H9 (cell line): Measurements from ENCODE around the gene RIMBP2. TPM values are rescaled to one million over a fixed set of nuclear protein-coding genes. Genes with fewer than 3 reads are reported as not detected.

Experiments
- DNase-seq: peaks from one replicate; pipeline ENCODE4 v3.0.0-alpha.2; 2017
- H2AFZ ChIP-seq: one replicate; pipeline ENCODE4 v1.6.1; 2013; ENCODE audit warnings: mild to moderate bottlenecking, low read length, control low read depth, moderate library complexity
- H2AK5ac ChIP-seq: 2 replicates; pipeline ENCODE4 v1.6.1; 2013; ENCODE audit warnings: low read length, control low read depth, mixed read lengths; ENCODE audit not compliant: insufficient read length
- H2BK120ac ChIP-seq: one replicate; pipeline ENCODE4 v1.6.1; 2013; ENCODE audit warnings: low read depth, mild to moderate bottlenecking, low read length, control low read depth, inconsistent platforms; ENCODE audit not compliant: poor library complexity, severe bottlenecking
- H2BK12ac ChIP-seq: 2 replicates; pipeline ENCODE4 v1.6.1; 2013; ENCODE audit warnings: low read length, control low read depth, mixed read lengths, low read depth; ENCODE audit not compliant: insufficient read length
- H2BK15ac ChIP-seq: 2 replicates; pipeline ENCODE4 v1.6.1; 2013; ENCODE audit warnings: low read depth, low read length, control low read depth
- H2BK20ac ChIP-seq: one replicate; pipeline ENCODE4 v1.6.1; 2013; ENCODE audit warnings: low read depth, mild to moderate bottlenecking, low read length, control low read depth, inconsistent platforms; ENCODE audit not compliant: poor library complexity, severe bottlenecking
- H2BK5ac ChIP-seq: 2 replicates; pipeline ENCODE4 v1.6.1; 2013; ENCODE audit warnings: low read length, control low read depth, mixed read lengths; ENCODE audit not compliant: insufficient read length
- H3K14ac ChIP-seq: 2 replicates; pipeline ENCODE4 v1.6.1; 2013; ENCODE audit warnings: low read length, control low read depth; ENCODE audit not compliant: insufficient read depth
- H3K18ac ChIP-seq: 2 replicates; pipeline ENCODE4 v1.6.1; 2013; ENCODE audit warnings: low read depth, mild to moderate bottlenecking, mixed read lengths, low read length, control low read depth; ENCODE audit not compliant: insufficient read length
- H3K23ac ChIP-seq: 2 replicates; pipeline ENCODE4 v1.6.1; 2013; ENCODE audit warnings: low read length, control low read depth, mixed read lengths, low read depth; ENCODE audit not compliant: insufficient read length
- H3K23me2 ChIP-seq: 2 replicates; pipeline ENCODE4 v1.6.1; 2013; ENCODE audit warnings: low read depth, mild to moderate bottlenecking, mixed read lengths, low read length, control low read depth; ENCODE audit not compliant: insufficient read length, poor library complexity, severe bottlenecking
- H3K27ac ChIP-seq: 2 replicates; pipeline ENCODE4 v1.5.1; 2013; ENCODE audit warnings: low read length, control low read depth, mixed read lengths, low read depth; ENCODE audit not compliant: insufficient read length
- H3K27me3 ChIP-seq: 2 replicates; pipeline ENCODE4 v1.6.1; 2013; ENCODE audit warnings: low read length, control low read depth, inconsistent platforms; ENCODE audit not compliant: insufficient read depth
- H3K4ac ChIP-seq: 2 replicates; pipeline ENCODE4 v1.6.1; 2013; ENCODE audit warnings: low read depth, mild to moderate bottlenecking, control low read depth, inconsistent platforms, low read length, moderate library complexity
- H3K4me1 ChIP-seq: 2 replicates; pipeline ENCODE4 v1.6.1; 2013; ENCODE audit warnings: low read length, control low read depth, inconsistent platforms; ENCODE audit not compliant: insufficient read depth
- H3K4me2 ChIP-seq: 2 replicates; pipeline ENCODE4 v1.6.1; 2013; ENCODE audit warnings: low read length, control low read depth, mixed read lengths; ENCODE audit not compliant: insufficient read length, insufficient read depth
- H3K56ac ChIP-seq: 2 replicates; pipeline ENCODE4 v1.6.1; 2013; ENCODE audit warnings: low read depth, mild to moderate bottlenecking, mixed read lengths, low read length, control low read depth; ENCODE audit not compliant: insufficient read length
- H3K79me1 ChIP-seq: 2 replicates; pipeline ENCODE4 v1.6.1; 2013; ENCODE audit warnings: low read depth, mild to moderate bottlenecking, moderate library complexity, low read length, control low read depth, inconsistent platforms; ENCODE audit not compliant: insufficient read depth, poor library complexity, severe bottlenecking
- H3K79me2 ChIP-seq: 2 replicates; pipeline ENCODE4 v1.6.1; 2013; ENCODE audit warnings: low read length, control low read depth, inconsistent platforms; ENCODE audit not compliant: insufficient read depth
- H3K9ac ChIP-seq: 2 replicates; pipeline ENCODE4 v1.6.1; 2013; ENCODE audit warnings: low read length, control low read depth, mixed read lengths; ENCODE audit not compliant: insufficient read length; ENCODE audit errors: extremely low read depth
- H3K9me3 ChIP-seq: one replicate; pipeline ENCODE4 v1.6.1; 2013; ENCODE audit warnings: low read depth, low read length, inconsistent platforms; ENCODE audit not compliant: control insufficient read depth
- H3T11ph ChIP-seq: one replicate; pipeline ENCODE4 v1.6.1; 2013; ENCODE audit warnings: mild to moderate bottlenecking, low read length, control low read depth, inconsistent platforms
- H4K20me1 ChIP-seq: one replicate; pipeline ENCODE4 v1.6.1; 2013; ENCODE audit not compliant: control insufficient read depth, insufficient read length, insufficient read depth
- H4K5ac ChIP-seq: 2 replicates; pipeline ENCODE4 v1.6.1; 2013; ENCODE audit warnings: low read depth, mild to moderate bottlenecking, mixed read lengths, low read length, control low read depth; ENCODE audit not compliant: insufficient read length
- H4K8ac ChIP-seq: replicated peaks from 2 replicates; pipeline ENCODE4 v1.6.1; 2013; ENCODE audit warnings: low read length, control low read depth, mixed read lengths, low read depth; ENCODE audit not compliant: insufficient read length
- H4K91ac ChIP-seq: 2 replicates; pipeline ENCODE4 v1.6.1; 2013; ENCODE audit warnings: low read depth, mild to moderate bottlenecking, moderate library complexity, mixed read lengths, low read length, control low read depth; ENCODE audit not compliant: insufficient read length
- H3K27ac Mint-ChIP-seq, 3 experiments: 2 replicates in 2 of 3; 3 replicates in 1 of 3; pipeline ENCODE4 v1.8.0; 2020 to 2021; ENCODE audit warnings: mixed read lengths in 3 of 3, mild to moderate bottlenecking in 1 of 3, moderate library complexity in 1 of 3
- H3K27me3 Mint-ChIP-seq: 2 replicates; pipeline ENCODE4 v1.8.0; 2021; ENCODE audit warnings: low read depth, mild to moderate bottlenecking, moderate library complexity, mixed read lengths
- H3K36me3 Mint-ChIP-seq, 3 experiments: 2 replicates in 2 of 3; 3 replicates in 1 of 3; pipeline ENCODE4 v1.8.0; 2020 to 2021; ENCODE audit warnings: low read depth in 3 of 3, mixed read lengths in 3 of 3; ENCODE audit not compliant: insufficient read depth in 1 of 3
- H3K4me1 Mint-ChIP-seq, 2 experiments: 2 replicates each; pipeline ENCODE4 v1.8.0; 2020; ENCODE audit warnings: mixed read lengths in 2 of 2
- H3K4me3 Mint-ChIP-seq, 2 experiments: 2 replicates in 1 of 2; 3 replicates in 1 of 2; pipeline ENCODE4 v1.8.0; 2020 to 2021; ENCODE audit warnings: mild to moderate bottlenecking in 2 of 2, mixed read lengths in 2 of 2, moderate library complexity in 1 of 2
- H3K9me3 Mint-ChIP-seq, 2 experiments: 2 replicates in 1 of 2; 3 replicates in 1 of 2; pipeline ENCODE4 v1.8.0; 2020; ENCODE audit warnings: mild to moderate bottlenecking in 2 of 2, mixed read lengths in 2 of 2, moderate library complexity in 1 of 2
- WGBS: extraction: QIAGEN DNeasy Blood & Tissue Kit; methylation state at CpG from one replicate; pipeline ENCODE4 v1.1.7; 2013; ENCODE audit warnings: missing lambda C conversion rate, low lambda C conversion rate, mixed read lengths; ENCODE audit not compliant: insufficient read length; ENCODE audit errors: extremely low coverage; 5-methylcytosine and 5-hydroxymethylcytosine counted together
- total RNA-seq: library from RNA; stranded (reverse); gene quantifications from 2 replicates; pipeline ENCODE4 v1.2.1, GENCODE V29; 2021
- TF ChIP-seq, protein P1 (sequence below): fragments of 200-600 bp; sonication (generic); conservative IDR thresholded peaks from 3 replicates; pipeline ENCODE4 v1.8.0; 2021; ENCODE audit warnings: antibody characterized with exemption, mild to moderate bottlenecking

The RIMBP2 gene
- total RNA-seq, 1 experiment from 2014 or later: 0.70 TPM

DNA sequence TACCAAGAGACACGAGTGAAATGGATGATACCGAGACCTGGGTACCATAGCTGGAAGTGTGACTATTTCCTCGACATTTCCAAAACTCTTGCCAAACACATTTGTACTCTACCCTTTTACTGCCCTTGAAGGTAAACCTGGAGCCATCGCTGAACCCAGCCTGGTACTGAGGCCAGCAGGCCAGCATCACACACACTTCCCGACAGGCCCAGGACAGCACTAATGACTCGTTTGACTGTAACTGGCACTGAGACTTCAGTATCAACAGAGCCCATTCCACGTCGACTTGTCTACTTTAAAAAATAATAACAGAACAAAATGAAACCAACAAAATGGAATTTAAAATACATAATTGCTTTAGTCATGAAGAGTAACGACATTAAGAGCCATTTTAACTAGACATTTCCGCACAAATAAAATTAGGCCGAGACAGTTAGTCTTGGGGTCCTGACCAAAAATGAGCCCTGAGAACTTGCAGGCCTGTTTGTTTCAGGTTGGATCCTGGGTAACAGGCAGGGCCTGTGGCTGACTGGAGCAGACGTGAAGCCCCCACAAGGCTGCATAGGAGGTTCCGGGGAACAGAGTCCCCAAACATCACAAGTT, 94.3 kb downstream of the RIMBP2 start:
- H3K56ac ChIP-seq: no peak overlapping the region
- H3K79me1 ChIP-seq: no peaks in the 10 kb centered on the region
- no peak overlapping the region for H2BK20ac ChIP-seq
- no peak overlapping the region for H3K4me3 Mint-ChIP-seq
- H2AK5ac ChIP-seq: no peak overlapping the region
- H3K9ac ChIP-seq: no peak overlapping the region
- H3K14ac ChIP-seq: no peak overlapping the region
- no peak for DNase-seq
- no peak overlapping the region for H4K91ac ChIP-seq
- no peaks in the 10 kb centered on the region for H3K23me2 ChIP-seq
- no peaks in the 10 kb centered on the region for H3K27me3 ChIP-seq
- no peaks in the 10 kb centered on the region for H4K20me1 ChIP-seq
- no peak overlapping the region for H3K18ac ChIP-seq
- no peak overlapping the region for H2BK5ac ChIP-seq
- no peak overlapping the region for H4K5ac ChIP-seq
- peaks cover 2 to 4% of the 10 kb centered on the region in 2 experiments; a peak in 3 of 5 replicates for H3K9me3 Mint-ChIP-seq
- H3T11ph ChIP-seq: no peak overlapping the region
- H3K27me3 Mint-ChIP-seq: peaks cover 6% of the 10 kb centered on the region
- H2BK120ac ChIP-seq: no peak overlapping the region
- H2BK12ac ChIP-seq: no peak overlapping the region
- H2BK15ac ChIP-seq: no peak overlapping the region
- no peak overlapping the region for H3K4ac ChIP-seq
- H3K4me1 ChIP-seq: no peaks in the 10 kb centered on the region
- H3K36me3 Mint-ChIP-seq: peaks cover 0 to 2% (median 0%) of the 10 kb centered on the region in 3 experiments; a peak in 4 of 7 replicates
- H3K27ac ChIP-seq: no peak overlapping the region
- no peaks in the 10 kb centered on the region for H3K4me1 Mint-ChIP-seq
- TF ChIP-seq, protein P1, sequence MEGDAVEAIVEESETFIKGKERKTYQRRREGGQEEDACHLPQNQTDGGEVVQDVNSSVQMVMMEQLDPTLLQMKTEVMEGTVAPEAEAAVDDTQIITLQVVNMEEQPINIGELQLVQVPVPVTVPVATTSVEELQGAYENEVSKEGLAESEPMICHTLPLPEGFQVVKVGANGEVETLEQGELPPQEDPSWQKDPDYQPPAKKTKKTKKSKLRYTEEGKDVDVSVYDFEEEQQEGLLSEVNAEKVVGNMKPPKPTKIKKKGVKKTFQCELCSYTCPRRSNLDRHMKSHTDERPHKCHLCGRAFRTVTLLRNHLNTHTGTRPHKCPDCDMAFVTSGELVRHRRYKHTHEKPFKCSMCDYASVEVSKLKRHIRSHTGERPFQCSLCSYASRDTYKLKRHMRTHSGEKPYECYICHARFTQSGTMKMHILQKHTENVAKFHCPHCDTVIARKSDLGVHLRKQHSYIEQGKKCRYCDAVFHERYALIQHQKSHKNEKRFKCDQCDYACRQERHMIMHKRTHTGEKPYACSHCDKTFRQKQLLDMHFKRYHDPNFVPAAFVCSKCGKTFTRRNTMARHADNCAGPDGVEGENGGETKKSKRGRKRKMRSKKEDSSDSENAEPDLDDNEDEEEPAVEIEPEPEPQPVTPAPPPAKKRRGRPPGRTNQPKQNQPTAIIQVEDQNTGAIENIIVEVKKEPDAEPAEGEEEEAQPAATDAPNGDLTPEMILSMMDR: no peak
- H3K79me2 ChIP-seq: no peaks in the 10 kb centered on the region
- no peak overlapping the region for H4K8ac ChIP-seq
- no peak overlapping the region for H3K23ac ChIP-seq
- no peak overlapping the region for H3K27ac Mint-ChIP-seq
- no CpG with 5 or more reads among the region's 13 CpGs for WGBS
- no peak overlapping the region for H3K4me2 ChIP-seq
- no peak overlapping the region for H2AFZ ChIP-seq
- H3K9me3 ChIP-seq: no peaks in the 10 kb centered on the region
